Suprapubic skin (tissue), 3 donors: ENCODE results near the gene SHMT2.

Source experiments
- EP300 ChIP-seq: sonication (generic); formaldehyde crosslinking; IDR thresholded peaks from one replicate; pipeline ENCODE4 v1.6.1; 2017; ENCODE audit warnings: antibody characterized with exemption
- TF ChIP-seq, protein P1 (sequence below), 2 donors: fragments of 200-600 bp in 1 of 2; fragments of 450-650 bp in 1 of 2; sonication (generic) in 1 of 2; IDR thresholded peaks; one replicate each; pipeline ENCODE4 v1.5.1; 2016 to 2019; ENCODE audit warnings: antibody characterized with exemption in 2 of 2, mild to moderate bottlenecking in 1 of 2, moderate library complexity in 1 of 2

DNA sequence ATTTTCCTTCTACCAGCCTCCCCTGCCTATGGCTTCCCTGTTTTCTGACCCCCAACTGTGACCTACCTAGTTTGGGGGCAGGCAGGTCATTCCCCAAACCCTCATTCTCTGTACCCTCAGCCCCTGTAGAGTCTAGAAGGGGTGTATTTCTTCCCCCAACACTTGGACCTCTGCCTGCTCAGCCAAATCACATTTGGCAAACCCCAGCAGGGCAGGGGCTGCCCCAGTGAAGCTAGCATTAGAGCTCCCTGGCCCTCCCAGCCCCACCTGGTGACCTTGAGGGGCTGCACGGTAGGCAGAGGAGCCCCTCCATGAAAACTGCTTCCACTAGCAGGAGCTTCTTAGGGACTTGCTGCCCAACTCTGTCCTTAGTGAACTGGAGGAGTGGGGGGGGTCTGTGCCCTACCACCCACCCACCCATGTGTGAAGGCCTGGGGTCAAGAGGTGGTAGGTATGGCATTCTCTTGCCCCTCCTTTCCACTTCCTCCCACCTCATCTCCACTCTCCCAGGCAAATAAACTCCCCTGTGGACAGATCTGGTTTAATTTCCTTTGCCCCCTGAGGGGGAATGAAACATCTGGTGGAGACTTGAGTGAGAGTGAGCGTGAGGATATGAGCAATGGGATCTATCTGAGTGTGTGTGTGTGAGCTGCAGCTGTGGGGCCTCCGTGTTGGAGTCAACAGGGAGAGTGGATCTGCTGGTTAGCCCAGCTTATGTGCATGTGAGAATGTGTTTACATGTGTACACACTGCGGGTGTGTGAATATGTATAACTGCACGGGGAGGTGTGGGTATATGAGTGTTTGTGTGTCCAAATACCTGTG, 11.3 kb upstream of the SHMT2 start:
- TF ChIP-seq, protein P1, sequence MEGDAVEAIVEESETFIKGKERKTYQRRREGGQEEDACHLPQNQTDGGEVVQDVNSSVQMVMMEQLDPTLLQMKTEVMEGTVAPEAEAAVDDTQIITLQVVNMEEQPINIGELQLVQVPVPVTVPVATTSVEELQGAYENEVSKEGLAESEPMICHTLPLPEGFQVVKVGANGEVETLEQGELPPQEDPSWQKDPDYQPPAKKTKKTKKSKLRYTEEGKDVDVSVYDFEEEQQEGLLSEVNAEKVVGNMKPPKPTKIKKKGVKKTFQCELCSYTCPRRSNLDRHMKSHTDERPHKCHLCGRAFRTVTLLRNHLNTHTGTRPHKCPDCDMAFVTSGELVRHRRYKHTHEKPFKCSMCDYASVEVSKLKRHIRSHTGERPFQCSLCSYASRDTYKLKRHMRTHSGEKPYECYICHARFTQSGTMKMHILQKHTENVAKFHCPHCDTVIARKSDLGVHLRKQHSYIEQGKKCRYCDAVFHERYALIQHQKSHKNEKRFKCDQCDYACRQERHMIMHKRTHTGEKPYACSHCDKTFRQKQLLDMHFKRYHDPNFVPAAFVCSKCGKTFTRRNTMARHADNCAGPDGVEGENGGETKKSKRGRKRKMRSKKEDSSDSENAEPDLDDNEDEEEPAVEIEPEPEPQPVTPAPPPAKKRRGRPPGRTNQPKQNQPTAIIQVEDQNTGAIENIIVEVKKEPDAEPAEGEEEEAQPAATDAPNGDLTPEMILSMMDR (IDR thresholded peaks at IDR 0.05): no peak
- TF ChIP-seq EP300: no peak
